GM12878 (cell line): Measurements from ENCODE around the gene ADAMTS14. TPM values are rescaled to one million over a fixed set of nuclear protein-coding genes. Genes with fewer than 3 reads are reported as not detected.

ENCODE experiments used
- ATAC-seq: fragments of 200-7000 bp; cut with Tn5 transposase; 3 replicates; pipeline ENCODE4 v1.9.1; 2020; ENCODE audit warnings: mild to moderate bottlenecking, moderate library complexity
- BruUV-seq: library from RNA; stranded (reverse); fragments of 400-500 nt; replicated peaks from 2 replicates; lab custom pipeline; 2021; lab: Mats Ljungman, UMichigan
- CTCF ChIA-PET: fragments of 300-600 bp; sonication (Branson Sonifier 250); formaldehyde crosslinking; extraction: SDS; loops from one replicate; lab custom pipeline; 2021; ENCODE audit warnings: inconsistent platforms; lab: Yijun Ruan, JAX
- POLR2A ChIA-PET: fragments of 350-600 bp; formaldehyde crosslinking; extraction: SDS; loops from one replicate; lab custom pipeline; 2021; ENCODE audit warnings: inconsistent platforms; lab: Charles Lee
- RAD21 ChIA-PET: fragments of 300-600 bp; sonication (Branson Sonifier 250); formaldehyde crosslinking; loops from one replicate; lab custom pipeline; 2023; ENCODE audit warnings: antibody characterized with exemption; ENCODE audit not compliant: unreplicated experiment; lab: Charles Lee
- SMC1A ChIA-PET: fragments of 300-600 bp; sonication (Branson Sonifier 250); formaldehyde crosslinking; loops from one replicate; lab custom pipeline; 2023; ENCODE audit not compliant: unreplicated experiment, uncharacterized antibody; lab: Charles Lee
- DNase-seq: peaks from one replicate; pipeline ENCODE4 v3.0.0-alpha.2; 2011; ENCODE audit warnings: low read depth, low spot score
- FAIRE-seq: peaks from 3 replicates; lab custom pipeline; 2011; peaks lifted over from hg19 to GRCh38; lab: Jason Lieb, UNC
- H2AFZ ChIP-seq: 2 replicates; pipeline ENCODE4 v1.6.0; 2011; ENCODE audit warnings: low read depth, low read length, control low read depth; ENCODE audit not compliant: control insufficient read depth
- H3K27ac ChIP-seq: 2 replicates; pipeline ENCODE4 v1.5.1; 2011; ENCODE audit warnings: control low read depth; ENCODE audit not compliant: control insufficient read depth, insufficient read depth
- H3K27me3 ChIP-seq, 2 experiments: replicated peaks in 1 of 2; 2 replicates each; pipeline versions ENCODE4 v1.6.0 to v1.6.1; 2011; ENCODE audit warnings: low read length in 1 of 2; ENCODE audit not compliant: control insufficient read depth in 2 of 2, insufficient read depth in 2 of 2
- H3K36me3 ChIP-seq, 2 experiments: 2 replicates each; pipeline ENCODE4 v1.5.1; 2011; ENCODE audit warnings: low read length in 1 of 2; ENCODE audit not compliant: control insufficient read depth in 2 of 2, insufficient read depth in 2 of 2
- H3K4me1 ChIP-seq: 2 replicates; pipeline ENCODE4 v1.6.1; 2011; ENCODE audit warnings: mild to moderate bottlenecking, low read length, moderate library complexity, mixed read lengths; ENCODE audit not compliant: control insufficient read depth, insufficient read depth
- H3K4me2 ChIP-seq: 2 replicates; pipeline ENCODE4 v1.6.0; 2011; ENCODE audit warnings: control low read depth; ENCODE audit not compliant: control insufficient read depth, insufficient read depth
- H3K4me3 ChIP-seq: fragments of 200-600 bp; sonication (generic); 2 replicates; pipeline ENCODE4 v1.5.1; 2016
- H3K79me2 ChIP-seq: 2 replicates; pipeline ENCODE4 v1.6.0; 2011; ENCODE audit warnings: low read length; ENCODE audit not compliant: control insufficient read depth, insufficient read depth
- H3K9ac ChIP-seq: 2 replicates; pipeline ENCODE4 v1.8.0; 2011; ENCODE audit warnings: low read length, control low read depth, mixed read lengths; ENCODE audit not compliant: control insufficient read depth, insufficient read depth
- H3K9me3 ChIP-seq: replicated peaks from 3 replicates; pipeline ENCODE4 v1.5.1; 2011; ENCODE audit warnings: mild to moderate bottlenecking, low read length; ENCODE audit not compliant: control insufficient read depth, insufficient read depth
- H4K20me1 ChIP-seq: 2 replicates; pipeline ENCODE4 v1.6.0; 2011; ENCODE audit not compliant: control insufficient read depth, insufficient read depth
- BACH1 ChIP-seq: fragments of 450-650 bp; IDR thresholded peaks from 2 replicates; pipeline ENCODE4 v1.6.1; 2017; ENCODE audit warnings: mild to moderate bottlenecking, borderline replicate concordance
- EP300 ChIP-seq, 2 experiments: fragments of 150-350 bp in 1 of 2; IDR thresholded peaks; 2 replicates each; pipeline ENCODE4 v1.6.1; 2011 to 2012; ENCODE audit warnings: low read depth in 2 of 2, low read length in 2 of 2, borderline replicate concordance in 1 of 2, improper control_type of control experiment in 1 of 2, inconsistent platforms in 1 of 2; ENCODE audit not compliant: control insufficient read depth in 1 of 2
- ETV6 ChIP-seq, 2 experiments: fragments of 450-650 bp in 1 of 2; IDR thresholded peaks in 1 of 2; conservative IDR thresholded peaks in 1 of 2; 2 replicates each; pipeline ENCODE4 v1.6.1; 2014; ENCODE audit warnings: antibody characterized with exemption in 1 of 2, borderline replicate concordance in 1 of 2, low read depth in 1 of 2, mild to moderate bottlenecking in 1 of 2, moderate library complexity in 1 of 2
- HDAC2 ChIP-seq: fragments of 200-600 bp; sonication (generic); IDR thresholded peaks from 2 replicates; pipeline ENCODE4 v1.6.1; 2017
- PAX5 ChIP-seq: IDR thresholded peaks from 2 replicates; pipeline ENCODE4 v1.6.1; 2011; ENCODE audit warnings: low read depth, low read length, borderline replicate concordance
- PBX3 ChIP-seq: IDR thresholded peaks from 2 replicates; pipeline ENCODE4 v1.6.1; 2011; ENCODE audit warnings: mild to moderate bottlenecking, low read depth, low read length, moderate library complexity; ENCODE audit not compliant: insufficient replicate concordance
- POLR2A ChIP-seq: IDR thresholded peaks from 2 replicates; pipeline ENCODE4 v1.6.1; 2011; ENCODE audit warnings: low read depth, mild to moderate bottlenecking, low read length
- RFX5 ChIP-seq: IDR thresholded peaks from 2 replicates; pipeline ENCODE4 v1.6.1; 2011; ENCODE audit warnings: low read depth, low read length, improper control_type of control experiment
- SMARCA5 ChIP-seq: fragments of 450-650 bp; IDR thresholded peaks from 2 replicates; pipeline ENCODE4 v1.6.1; 2017; ENCODE audit warnings: mild to moderate bottlenecking
- SPI1 ChIP-seq: IDR thresholded peaks from 2 replicates; pipeline ENCODE4 v1.6.1; 2011; ENCODE audit warnings: low read depth, mild to moderate bottlenecking, low read length, moderate library complexity, borderline replicate concordance; ENCODE audit not compliant: insufficient read depth
- SUPT20H ChIP-seq: IDR thresholded peaks from 2 replicates; pipeline ENCODE4 v1.6.1; 2011; ENCODE audit warnings: low read depth, mild to moderate bottlenecking, low read length, moderate library complexity, borderline replicate concordance; ENCODE audit not compliant: control insufficient read depth
- ZBTB33 ChIP-seq: fragments of 450-650 bp; IDR thresholded peaks from 2 replicates; pipeline ENCODE4 v1.6.1; 2017; ENCODE audit warnings: mild to moderate bottlenecking
- ZNF207 ChIP-seq: fragments of 450-650 bp; IDR thresholded peaks from 2 replicates; pipeline ENCODE4 v1.6.1; 2014; ENCODE audit warnings: antibody characterized with exemption, mild to moderate bottlenecking, borderline replicate concordance
- ZNF274 ChIP-seq: IDR thresholded peaks from one replicate; pipeline ENCODE4 v1.8.0; 2011; ENCODE audit not compliant: insufficient read length, insufficient read depth
- ZSCAN29 ChIP-seq: fragments of 450-650 bp; IDR thresholded peaks from 2 replicates; pipeline ENCODE4 v1.6.1; 2017; ENCODE audit warnings: mild to moderate bottlenecking, moderate library complexity
- WGBS: methylation state at CpG from one replicate; pipeline ENCODE4 v1.1.6; 2016; ENCODE audit warnings: low lambda C conversion rate; ENCODE audit not compliant: insufficient replicate concordance, insufficient coverage; ENCODE audit errors: missing lambda C conversion rate; 5-methylcytosine and 5-hydroxymethylcytosine counted together
- in situ Hi-C: fragments of 300-500 bp; cut with MboI; formaldehyde crosslinking; loops from 9 replicates; pipeline ENCODE4 v1.14.3; 2018; ENCODE audit warnings: mixed read lengths
- intact Hi-C: fragments of 100-400 bp; cut with micrococcal nuclease; formaldehyde crosslinking; loops from one replicate; pipeline ENCODE4 v1.14.2; 2022; ENCODE audit not compliant: unreplicated experiment
- polyA plus RNA-seq, 11 experiments: library from polyadenylated mRNA; depleted of rRNA in 4 of 11; unstranded in 6 of 11; stranded (reverse) in 5 of 11; fragments of >200 nt; fragmentation: Nextera tagmentation in 4 of 11; fragmentation: Illumina TruSeq in 1 of 11; extraction: Ambion mirVana in 4 of 11; extraction: Trizol in 1 of 11; gene quantifications; 1 replicate in 1 of 11; 2 replicates in 10 of 11; pipeline versions ENCODE4 v1.2.1 to v1.2.3, GENCODE V29; 2011 to 2016; ENCODE audit warnings: inconsistent platforms in 2 of 11, missing spikeins in 2 of 11, low read depth in 1 of 11
- total RNA-seq, 4 experiments: library from RNA; depleted of rRNA in 3 of 4; stranded (reverse); fragments of >200 nt in 3 of 4; fragmentation: Illumina TruSeq in 1 of 4; extraction: Trizol in 1 of 4; gene quantifications; 2 replicates each; pipeline versions ENCODE4 v1.2.1 to v1.2.3, GENCODE V29; 2013 to 2021
- TF ChIP-seq, protein P1 (sequence below): IDR thresholded peaks from 2 replicates; pipeline ENCODE4 v1.6.1; 2011; ENCODE audit warnings: borderline replicate concordance, low read depth, mild to moderate bottlenecking, moderate library complexity, mixed read lengths, low read length; ENCODE audit not compliant: insufficient read depth; ENCODE audit errors: extremely low read length

The ADAMTS14 gene
- total and polyA plus RNA-seq, 10 of the 15 experiments (the other 5 are each of a cell fraction or from before 2014, with no cell fraction given) = 0.03 to 0.05 TPM; not detected in 8

- TF ChIP-seq BACH1 (no peak), ZBTB33 (no peak), PBX3 (no peak)
Observed at GRCh38 chr10:70807556-70807955, 135.2 kb downstream of the ADAMTS14 start (continued).

DNA sequence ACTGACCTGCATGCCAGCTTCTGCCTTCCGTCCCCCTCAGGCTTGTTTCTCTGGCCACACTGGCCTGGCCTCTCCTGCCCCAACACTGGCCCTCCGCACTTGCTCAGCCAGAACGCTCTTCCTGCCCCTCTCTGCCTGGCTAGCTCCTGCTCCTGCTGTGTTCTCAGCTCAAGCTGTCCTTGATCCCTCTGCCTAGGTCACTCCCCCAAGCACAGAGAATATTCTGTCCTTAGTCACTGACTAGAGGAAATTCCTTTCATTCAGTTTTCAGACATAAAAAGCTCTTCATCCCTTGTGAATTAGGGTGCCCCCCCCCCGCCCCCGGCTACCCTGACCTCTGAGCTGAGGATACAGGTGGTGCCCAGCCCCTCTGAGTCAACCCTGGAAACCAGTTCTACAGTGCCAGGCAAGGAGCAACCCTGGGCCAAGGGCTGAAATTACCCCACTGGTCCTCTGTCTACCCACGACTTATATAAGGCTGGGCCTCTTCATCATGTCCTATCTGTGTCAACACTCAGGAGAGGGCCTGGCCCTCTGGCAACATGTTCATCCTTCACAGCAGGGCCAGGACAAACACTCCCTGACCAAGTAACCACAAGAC lies 136.8 kb downstream of the ADAMTS14 start:
- in situ Hi-C loops = no loop called here
- Histone ChIP-seq H3K4me1 (no peaks in the 10 kb centered on the region), H3K9ac (no peak overlapping the region), H3K27me3 (no peaks in the 10 kb centered on the region), H2AFZ (no peak overlapping the region), H3K4me3 (no peak overlapping the region), H3K9me3 (no peaks in the 10 kb centered on the region), H3K4me2 (no peak overlapping the region), H4K20me1 (no peaks in the 10 kb centered on the region; the same call in 1 of the 2 replicates), H3K79me2 (no peaks in the 10 kb centered on the region), H3K27ac (no peak overlapping the region), H3K36me3 (no peaks in the 10 kb centered on the region)
- FAIRE-seq (no peak), ATAC-seq (no peak), DNase-seq (no peak)
- CTCF ChIA-PET = no interaction called here
- no peak for TF ChIP-seq RFX5
- TF ChIP-seq SUPT20H = no peak
- no peak for TF ChIP-seq SPI1
- TF ChIP-seq PAX5 = no peak
- TF ChIP-seq POLR2A = no peak
- TF ChIP-seq, protein P1, sequence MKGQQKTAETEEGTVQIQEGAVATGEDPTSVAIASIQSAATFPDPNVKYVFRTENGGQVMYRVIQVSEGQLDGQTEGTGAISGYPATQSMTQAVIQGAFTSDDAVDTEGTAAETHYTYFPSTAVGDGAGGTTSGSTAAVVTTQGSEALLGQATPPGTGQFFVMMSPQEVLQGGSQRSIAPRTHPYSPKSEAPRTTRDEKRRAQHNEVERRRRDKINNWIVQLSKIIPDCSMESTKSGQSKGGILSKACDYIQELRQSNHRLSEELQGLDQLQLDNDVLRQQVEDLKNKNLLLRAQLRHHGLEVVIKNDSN = no peak
- no peak for TF ChIP-seq SMARCA5
- no peak for TF ChIP-seq EP300 (IDR thresholded peaks at IDR 0.05; ENCODE audit: borderline replicate concordance in 1 of 2, control insufficient read depth in 1 of 2, low read depth in 2 of 2, low read length in 2 of 2)
- no peak for TF ChIP-seq ZNF207
- TF ChIP-seq ZSCAN29 = no peak
- no peak for TF ChIP-seq HDAC2
- TF ChIP-seq ZNF274 = no peak
- no peak for TF ChIP-seq ETV6 (conservative IDR thresholded peaks at IDR 0.05 in 1 of 2, IDR thresholded peaks at IDR 0.05 in 1 of 2; ENCODE audit: borderline replicate concordance in 1 of 2, low read depth in 1 of 2)
- POLR2A ChIA-PET = no interaction called here
- BruUV-seq = no TSS peak
- WGBS = 25% methylated on average over 6 of the region's 6 CpGs
- intact Hi-C loops = no loop called here
- SMC1A ChIA-PET = no interaction called here
- RAD21 ChIA-PET = no interaction called here
